HG02870 (cell line): Measurements from ENCODE around the gene BHMT2.

Source experiments
- ATAC-seq: cut with Tn5 transposase; IDR thresholded peaks from one replicate; pipeline ENCODE4 v1.9.1; 2021; ENCODE audit warnings: mild to moderate bottlenecking, moderate library complexity; ENCODE audit not compliant: unreplicated experiment

Gene BHMT2

GRCh38 chr5:79069488-79070349, at the start of gene BHMT2, which contains the start of gene DMGDH:
TSS of gene BHMT2 (plus strand) at chr5:79069767. CDS start at chr5:79069783, 16 bp downstream.
TSS of gene DMGDH (minus strand) at chr5:79069674. CDS start at chr5:79069620, 54 bp downstream.
- ATAC-seq = no peak

GRCh38 chr5:79020861-79021561, 48.6 kb upstream of the BHMT2 start:
- ATAC-seq = no peak

- no peak for ATAC-seq
These were observed 47.8 kb upstream of the BHMT2 start for GRCh38 chr5:79021753-79022152.

- ATAC-seq = no peak
These were observed 46.8 kb upstream of the BHMT2 start for GRCh38 chr5:79022771-79023170.

- ATAC-seq = no peak
These were observed 46.2 kb upstream of the BHMT2 start for GRCh38 chr5:79023348-79023747.

GRCh38 chr5:79023947-79024346, 45.6 kb upstream of the BHMT2 start:
- no peak for ATAC-seq

- ATAC-seq = no peak
These were observed 44.5 kb upstream of the BHMT2 start for GRCh38 chr5:79025054-79025472.

- ATAC-seq = no peak
These were observed 38.7 kb upstream of the BHMT2 start for GRCh38 chr5:79030663-79031484.

GRCh38 chr5:79031485-79031867, 38.1 kb upstream of the BHMT2 start:
- ATAC-seq = no peak

- no peak for ATAC-seq
These were observed 37.4 kb upstream of the BHMT2 start for GRCh38 chr5:79032031-79032695.

GRCh38 chr5:79032782-79033181, 36.8 kb upstream of the BHMT2 start:
- ATAC-seq = no peak

GRCh38 chr5:79035237-79035636, 34.3 kb upstream of the BHMT2 start:
- no peak for ATAC-seq

GRCh38 chr5:79036769-79037168, 32.8 kb upstream of the BHMT2 start:
- ATAC-seq = no peak

- no peak for ATAC-seq
These were observed 27.4 kb upstream of the BHMT2 start for GRCh38 chr5:79042188-79042587.

- no peak for ATAC-seq
These were observed 22.4 kb upstream of the BHMT2 start for GRCh38 chr5:79047199-79047598.

GRCh38 chr5:79048437-79048836, 21.1 kb upstream of the BHMT2 start:
- ATAC-seq = no peak

- no peak for ATAC-seq
These were observed 19.1 kb upstream of the BHMT2 start for GRCh38 chr5:79050498-79050897.

- no peak for ATAC-seq
These were observed 16.2 kb upstream of the BHMT2 start for GRCh38 chr5:79053321-79053720.

- ATAC-seq = no peak
These were observed 14.6 kb upstream of the BHMT2 start for GRCh38 chr5:79055017-79055416.

GRCh38 chr5:79056847-79057246, 12.7 kb upstream of the BHMT2 start:
- ATAC-seq = no peak

GRCh38 chr5:79059674-79060073, 9.9 kb upstream of the BHMT2 start:
- ATAC-seq = no peak
